ENCODE data around the gene PCSK1N. TPM values are rescaled to one million over a fixed set of nuclear protein-coding genes. Genes with fewer than 3 reads are reported as not detected.

The PCSK1N gene
- total and polyA plus RNA-seq, 9 of the 15 experiments (the other 6 are each of a cell fraction or from before 2014, with no cell fraction given) = 0.07 to 0.55 (median 0.54) TPM; not detected in 6

GRCh38 chrX:48833542-48834138, 1.8 kb downstream of the PCSK1N start (continued):
- TF ChIP-seq, protein P1, sequence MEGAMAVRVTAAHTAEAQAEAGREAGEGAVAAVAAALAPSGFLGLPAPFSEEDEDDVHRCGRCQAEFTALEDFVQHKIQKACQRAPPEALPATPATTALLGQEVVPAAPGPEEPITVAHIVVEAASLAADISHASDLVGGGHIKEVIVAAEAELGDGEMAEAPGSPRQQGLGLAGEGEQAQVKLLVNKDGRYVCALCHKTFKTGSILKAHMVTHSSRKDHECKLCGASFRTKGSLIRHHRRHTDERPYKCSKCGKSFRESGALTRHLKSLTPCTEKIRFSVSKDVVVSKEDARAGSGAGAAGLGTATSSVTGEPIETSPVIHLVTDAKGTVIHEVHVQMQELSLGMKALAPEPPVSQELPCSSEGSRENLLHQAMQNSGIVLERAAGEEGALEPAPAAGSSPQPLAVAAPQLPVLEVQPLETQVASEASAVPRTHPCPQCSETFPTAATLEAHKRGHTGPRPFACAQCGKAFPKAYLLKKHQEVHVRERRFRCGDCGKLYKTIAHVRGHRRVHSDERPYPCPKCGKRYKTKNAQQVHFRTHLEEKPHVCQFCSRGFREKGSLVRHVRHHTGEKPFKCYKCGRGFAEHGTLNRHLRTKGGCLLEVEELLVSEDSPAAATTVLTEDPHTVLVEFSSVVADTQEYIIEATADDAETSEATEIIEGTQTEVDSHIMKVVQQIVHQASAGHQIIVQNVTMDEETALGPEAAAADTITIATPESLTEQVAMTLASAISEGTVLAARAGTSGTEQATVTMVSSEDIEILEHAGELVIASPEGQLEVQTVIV (CRISPR knock-in tag; IDR thresholded peaks at IDR 0.05; ENCODE audit: borderline replicate concordance) = no peak
- TF ChIP-seq IRF2 (CRISPR knock-in tag; IDR thresholded peaks at IDR 0.05) (no peak), POLR2G (IDR thresholded peaks at IDR 0.05; ENCODE audit: low read depth, low read length) (no peak), GTF2A2 (tag; IDR thresholded peaks at IDR 0.05) (no peak), CEBPG (CRISPR knock-in tag; IDR thresholded peaks at IDR 0.05) (no peak), CEBPG (tag; conservative IDR thresholded peaks at IDR 0.05 in 1 of 2, IDR thresholded peaks at IDR 0.05 in 1 of 2) (no peak), ZNF717 (CRISPR knock-in tag; IDR thresholded peaks at IDR 0.05) (no peak), CLOCK (CRISPR knock-in tag; IDR thresholded peaks at IDR 0.05; ENCODE audit: borderline replicate concordance) (no peak), ZZZ3 (IDR thresholded peaks at IDR 0.05) (no peak), ZNF589 (CRISPR knock-in tag; IDR thresholded peaks at IDR 0.05; ENCODE audit: low read depth) (no peak), JUND (IDR thresholded peaks at IDR 0.05; ENCODE audit: borderline replicate concordance, low read depth, low read length) (no peak), JUND (tag; IDR thresholded peaks at IDR 0.05; ENCODE audit: borderline replicate concordance, low read depth, low read length) (no peak), SMARCC2 (IDR thresholded peaks at IDR 0.05; ENCODE audit: low read depth) (no peak), TAF1 (IDR thresholded peaks at IDR 0.05; ENCODE audit: control insufficient read depth, extremely low read depth, insufficient read depth, low read length, severe bottlenecking) (no peak), TFAM (CRISPR knock-in tag; conservative IDR thresholded peaks at IDR 0.05) (no peak)
- TF ChIP-seq, protein P2, sequence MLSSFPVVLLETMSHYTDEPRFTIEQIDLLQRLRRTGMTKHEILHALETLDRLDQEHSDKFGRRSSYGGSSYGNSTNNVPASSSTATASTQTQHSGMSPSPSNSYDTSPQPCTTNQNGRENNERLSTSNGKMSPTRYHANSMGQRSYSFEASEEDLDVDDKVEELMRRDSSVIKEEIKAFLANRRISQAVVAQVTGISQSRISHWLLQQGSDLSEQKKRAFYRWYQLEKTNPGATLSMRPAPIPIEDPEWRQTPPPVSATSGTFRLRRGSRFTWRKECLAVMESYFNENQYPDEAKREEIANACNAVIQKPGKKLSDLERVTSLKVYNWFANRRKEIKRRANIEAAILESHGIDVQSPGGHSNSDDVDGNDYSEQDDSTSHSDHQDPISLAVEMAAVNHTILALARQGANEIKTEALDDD (IDR thresholded peaks at IDR 0.05) = 0 out of 2 replicates have a peak, but pooled peaks have one; percentile 32

Measured in K562 (cell line).